H7 (cell line): Measurements from ENCODE around the gene SMARCD2. TPM values are rescaled to one million over a fixed set of nuclear protein-coding genes. Genes with fewer than 3 reads are reported as not detected.
A peak's percentile ranks its signal among the peaks of the same experiment; 100 is the strongest.
"Not testable (repeated sequence)": the region's sequence is repeated elsewhere in the genome, so short reads cannot be mapped to it uniquely, and the experiment has no call there.

Source experiments
- DNase-seq: peaks from one replicate; pipeline ENCODE4 v3.0.0; 2012
- H3K27me3 ChIP-seq: 2 replicates; pipeline ENCODE4 v1.6.0; 2011; ENCODE audit warnings: mild to moderate bottlenecking, low read length; ENCODE audit not compliant: control insufficient read depth, insufficient read depth
- H3K36me3 ChIP-seq: replicated peaks from 2 replicates; pipeline ENCODE4 v1.5.1; 2011; ENCODE audit warnings: low read length; ENCODE audit not compliant: control insufficient read depth, insufficient read depth
- H3K4me3 ChIP-seq: 2 replicates; pipeline ENCODE4 v1.5.1; 2011; ENCODE audit warnings: low read depth, mild to moderate bottlenecking, control low read depth, low read length, moderate library complexity; ENCODE audit not compliant: insufficient read depth
- total RNA-seq: library from RNA; depleted of rRNA; stranded (reverse); fragments of >200 nt; shearing (Covaris generic); gene quantifications from 2 replicates; pipeline ENCODE4 v1.2.3, GENCODE V29; 2014

SMARCD2 gene
- total RNA-seq, 1 experiment from 2014 or later: 144 TPM

DNA sequence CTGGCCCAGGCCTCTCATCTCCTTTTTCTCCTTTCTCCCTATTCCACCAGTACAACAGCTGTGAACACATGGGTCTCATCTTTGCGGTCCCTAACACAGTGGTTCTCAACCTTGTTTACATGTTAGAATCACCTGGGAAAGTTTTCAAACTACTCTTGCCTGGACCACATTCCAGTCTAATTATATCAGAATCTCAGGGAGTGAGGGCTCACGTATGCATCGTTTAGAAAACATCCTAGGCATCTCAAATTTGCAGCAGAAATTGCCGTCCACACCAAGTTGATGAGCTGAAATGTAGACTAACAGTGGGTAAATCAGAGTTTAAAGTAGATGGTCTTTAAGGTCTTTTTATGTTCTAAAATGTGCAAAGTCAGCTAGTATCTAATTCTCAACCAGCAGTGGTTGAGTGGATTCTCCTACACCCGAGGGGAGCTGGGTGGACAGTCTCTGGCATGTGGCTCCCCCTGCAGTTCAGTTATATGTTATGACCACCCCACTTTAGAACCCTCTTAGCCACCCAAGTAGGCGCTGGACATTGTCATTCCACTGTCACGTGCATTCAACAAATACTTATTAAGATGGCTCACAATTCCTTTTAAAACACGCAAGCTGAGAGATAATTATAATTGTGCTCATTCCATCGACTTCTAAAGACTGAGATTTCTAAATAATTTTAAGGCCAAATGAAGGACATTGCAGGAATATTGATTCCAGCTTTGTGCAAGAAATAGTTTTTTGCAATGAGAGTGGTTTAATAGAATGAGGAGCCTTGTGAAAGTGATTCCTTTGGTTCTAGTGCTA lies 27.2 kb upstream of the SMARCD2 start:
- H3K27me3 ChIP-seq, H3K4me3 ChIP-seq, H3K36me3 ChIP-seq, DNase-seq: not testable (repeated sequence)

DNA sequence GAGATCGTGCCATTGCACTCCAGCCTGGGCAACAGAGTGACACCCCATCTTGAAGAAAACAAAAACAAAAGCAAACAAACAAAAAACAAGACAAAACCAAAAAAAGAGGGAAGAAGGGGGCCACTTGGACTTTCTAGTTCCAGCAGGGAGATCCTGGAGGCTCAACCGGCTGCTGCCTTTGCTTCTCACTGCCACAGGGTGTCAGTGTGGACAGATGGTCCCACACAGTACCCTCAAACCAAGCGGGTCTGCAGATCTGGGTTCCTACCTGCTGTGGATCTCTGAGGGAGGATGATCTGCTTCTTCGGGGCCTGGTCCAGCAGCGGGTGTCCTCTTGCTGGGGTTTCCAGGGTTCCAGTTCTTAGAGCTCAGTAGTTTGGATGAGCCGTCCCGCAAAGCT lies 24.1 kb upstream of the SMARCD2 start:
- not testable (repeated sequence) for H3K4me3 ChIP-seq, H3K36me3 ChIP-seq, DNase-seq, H3K27me3 ChIP-seq

DNA sequence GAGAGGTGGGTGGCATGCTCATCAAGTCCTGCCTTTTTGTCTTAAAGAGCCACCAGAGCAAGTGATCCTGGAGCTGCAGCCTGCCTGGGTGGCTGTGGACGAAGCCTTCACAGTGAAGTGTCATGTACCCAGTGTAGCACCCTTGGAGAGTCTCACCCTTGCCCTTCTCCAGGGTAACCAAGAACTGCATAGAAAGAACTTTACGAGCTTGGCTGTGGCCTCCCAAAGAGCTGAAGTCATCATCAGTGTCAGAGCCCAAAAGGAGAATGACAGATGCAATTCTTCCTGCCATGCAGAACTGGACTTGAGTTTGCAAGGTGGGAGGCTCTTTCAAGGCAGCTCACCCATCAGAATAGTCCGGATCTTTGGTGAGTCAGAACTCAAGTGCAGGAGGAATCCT lies 16.8 kb upstream of the SMARCD2 start:
- Histone ChIP-seq H3K36me3 (no peaks in the 10 kb centered on the region), H3K4me3 (no peak overlapping the region), H3K27me3 (peaks cover 4% of the 10 kb centered on the region; the same call in 1 of the 2 replicates)

DNA sequence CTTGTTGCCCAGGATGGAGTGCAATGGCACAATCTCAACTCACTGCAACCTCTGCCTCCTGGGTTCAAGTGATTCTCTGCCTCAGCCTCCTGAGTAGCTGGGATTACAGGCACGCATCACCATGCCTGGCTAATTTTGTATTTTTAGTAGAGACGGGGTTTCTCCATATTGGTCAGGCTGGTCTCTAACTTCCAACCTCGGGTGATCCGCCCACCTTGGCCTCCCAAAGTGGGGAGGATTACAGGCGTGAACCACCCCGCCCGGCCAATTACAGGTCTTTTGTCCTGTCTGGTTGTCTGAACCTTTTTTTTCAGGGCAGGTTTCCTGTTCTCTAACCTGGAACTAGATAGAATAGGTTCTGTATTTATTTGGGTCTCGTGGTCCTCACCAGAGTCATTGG lies 13.9 kb upstream of the SMARCD2 start:
- not testable (repeated sequence) for H3K27me3 ChIP-seq, H3K4me3 ChIP-seq, H3K36me3 ChIP-seq, DNase-seq

More for the DNA sequence above, 16.8 kb upstream of the SMARCD2 start:
- DNase-seq: no peak

DNA sequence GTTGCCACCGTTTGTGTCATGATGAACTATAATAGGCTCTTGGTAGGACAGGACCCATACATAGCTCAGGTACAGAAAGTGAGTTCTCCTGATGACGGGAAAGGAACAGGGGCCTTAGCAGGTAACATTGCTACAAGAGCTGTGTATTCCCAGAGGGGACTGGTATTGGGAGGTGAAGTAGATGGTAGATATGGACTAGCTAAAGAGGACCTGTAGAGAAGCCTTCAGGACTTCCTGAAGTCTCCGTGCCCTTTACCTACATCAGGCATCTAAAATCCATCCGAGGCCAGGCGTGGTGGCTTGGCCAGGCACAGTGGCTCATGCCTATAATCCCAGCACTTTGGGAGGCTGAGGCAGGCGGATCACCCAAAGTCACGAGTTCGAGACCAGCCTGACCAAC lies 12.7 kb upstream of the SMARCD2 start:
- Histone ChIP-seq H3K27me3 (peaks cover 4% of the 10 kb centered on the region; the same call in 1 of the 2 replicates), H3K36me3 (no peaks in the 10 kb centered on the region), H3K4me3 (no peak overlapping the region)
- no peak for DNase-seq

DNA sequence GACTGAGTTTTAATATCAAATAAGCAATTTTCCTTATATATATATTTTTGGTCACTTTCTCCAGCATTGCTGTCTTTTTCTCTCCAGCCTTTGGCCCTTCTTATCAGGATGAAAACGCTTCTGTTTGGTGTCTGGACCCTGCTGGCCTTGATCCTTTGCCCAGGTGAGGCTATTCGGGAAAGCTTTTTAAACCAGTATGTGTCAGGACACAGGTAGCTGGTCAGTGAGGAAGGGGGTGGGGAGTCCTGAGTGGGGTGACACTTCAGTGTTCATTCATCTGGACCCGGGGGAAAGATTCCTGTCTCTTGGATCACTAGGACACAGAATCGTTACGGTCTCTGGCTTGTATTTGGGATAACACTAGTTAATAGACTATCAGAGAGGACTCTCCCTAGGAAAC lies 12.2 kb upstream of the SMARCD2 start:
- H3K36me3 ChIP-seq: no peaks in the 10 kb centered on the region
- H3K27me3 ChIP-seq: peaks cover 5% of the 10 kb centered on the region; the same call in 1 of the 2 replicates
- H3K4me3 ChIP-seq: no peak overlapping the region
- DNase-seq: no peak

DNA sequence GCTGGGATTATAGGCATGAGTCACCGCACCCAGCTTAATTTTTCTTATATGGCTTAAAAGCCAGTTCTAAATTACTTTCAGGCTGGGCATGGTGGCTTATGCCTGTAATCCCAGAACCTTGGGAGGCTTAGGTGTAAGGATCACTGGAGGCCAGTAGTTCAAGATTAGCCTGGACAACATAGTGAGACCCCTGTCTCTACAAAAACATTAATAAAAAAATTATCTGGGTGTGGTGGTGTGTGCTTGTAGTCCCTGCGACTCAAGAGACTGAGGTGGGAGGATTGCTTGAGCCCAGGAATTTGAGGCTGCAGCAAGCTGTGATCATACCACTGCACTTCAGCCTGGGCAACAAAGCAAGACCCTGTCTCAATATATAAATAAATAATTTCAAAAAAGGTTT lies 10.8 kb upstream of the SMARCD2 start:
- no peak for DNase-seq
- H3K36me3 ChIP-seq: no peaks in the 10 kb centered on the region
- H3K27me3 ChIP-seq: peaks cover 12% of the 10 kb centered on the region
- H3K4me3 ChIP-seq: no peak overlapping the region

DNA sequence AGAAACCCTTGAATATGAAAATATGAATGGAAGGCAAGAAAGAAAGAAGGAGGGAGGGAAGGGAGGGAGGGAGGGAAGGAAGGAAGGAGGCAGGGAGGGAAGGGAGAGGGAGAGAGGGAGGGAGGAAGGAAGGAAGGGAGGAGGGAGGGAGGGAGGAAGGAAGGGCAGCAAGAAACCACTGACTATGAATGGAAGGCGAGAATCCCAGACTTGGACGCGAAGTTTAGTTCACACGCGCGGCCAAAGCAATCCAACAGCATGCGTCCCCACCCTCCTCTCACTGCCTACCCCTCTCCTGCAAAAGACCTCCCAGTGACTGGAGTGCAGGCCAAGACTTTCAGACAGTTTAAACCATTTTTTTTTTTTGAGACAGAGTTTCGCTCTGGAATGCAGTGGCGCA lies 7.9 kb upstream of the SMARCD2 start:
- H3K36me3 ChIP-seq: no peaks in the 10 kb centered on the region
- DNase-seq: no peak
- no peak overlapping the region for H3K4me3 ChIP-seq
- peaks cover 18% of the 10 kb centered on the region for H3K27me3 ChIP-seq

DNA sequence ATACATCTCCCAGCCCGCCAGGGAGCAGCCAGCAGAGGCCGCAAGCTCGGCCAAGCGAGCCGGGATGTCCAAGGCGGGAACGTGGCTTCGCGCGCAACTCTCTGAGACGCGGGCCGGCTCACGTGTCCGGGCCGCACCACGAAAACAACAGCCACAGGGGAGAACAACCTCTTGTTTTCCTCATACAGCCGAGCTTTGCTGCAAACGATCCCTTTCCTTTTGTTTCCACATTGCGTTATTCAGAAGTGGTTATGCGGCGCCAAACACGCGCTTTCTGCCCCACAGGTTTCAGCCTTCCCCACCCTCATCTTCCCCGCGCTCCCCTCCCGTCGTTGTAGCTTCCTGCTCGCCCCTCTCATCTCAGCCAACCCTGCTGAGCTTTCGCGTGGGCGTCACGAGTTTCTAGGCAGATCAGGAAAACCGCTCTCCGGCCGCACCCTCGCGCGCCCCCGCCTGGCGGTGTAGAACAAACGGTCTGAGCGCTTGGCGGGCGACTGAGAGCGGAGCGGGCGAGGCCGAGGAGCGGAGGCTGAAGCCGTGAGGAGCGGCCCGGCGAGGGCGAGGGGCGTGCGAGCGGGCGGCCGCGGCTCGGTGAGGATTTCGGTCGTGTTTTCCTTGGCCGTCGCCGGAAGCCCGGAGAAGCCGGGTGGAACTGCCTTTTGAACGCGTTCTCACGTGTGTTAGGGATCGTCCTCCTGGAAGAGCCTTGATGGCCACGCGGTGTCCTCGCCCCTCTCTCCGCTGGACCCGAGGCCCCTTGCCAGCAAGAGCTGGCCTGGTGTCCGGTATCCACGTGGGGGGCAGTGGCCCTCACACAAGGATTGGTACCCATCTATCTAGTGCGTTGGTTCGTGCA lies 6.6 kb upstream of the SMARCD2 start:
- Histone ChIP-seq H3K4me3 (peak overlapping the region; percentile 25), H3K36me3 (no peaks in the 10 kb centered on the region), H3K27me3 (peaks cover 18% of the 10 kb centered on the region)
- DNase-seq: peak; percentile 98

DNA sequence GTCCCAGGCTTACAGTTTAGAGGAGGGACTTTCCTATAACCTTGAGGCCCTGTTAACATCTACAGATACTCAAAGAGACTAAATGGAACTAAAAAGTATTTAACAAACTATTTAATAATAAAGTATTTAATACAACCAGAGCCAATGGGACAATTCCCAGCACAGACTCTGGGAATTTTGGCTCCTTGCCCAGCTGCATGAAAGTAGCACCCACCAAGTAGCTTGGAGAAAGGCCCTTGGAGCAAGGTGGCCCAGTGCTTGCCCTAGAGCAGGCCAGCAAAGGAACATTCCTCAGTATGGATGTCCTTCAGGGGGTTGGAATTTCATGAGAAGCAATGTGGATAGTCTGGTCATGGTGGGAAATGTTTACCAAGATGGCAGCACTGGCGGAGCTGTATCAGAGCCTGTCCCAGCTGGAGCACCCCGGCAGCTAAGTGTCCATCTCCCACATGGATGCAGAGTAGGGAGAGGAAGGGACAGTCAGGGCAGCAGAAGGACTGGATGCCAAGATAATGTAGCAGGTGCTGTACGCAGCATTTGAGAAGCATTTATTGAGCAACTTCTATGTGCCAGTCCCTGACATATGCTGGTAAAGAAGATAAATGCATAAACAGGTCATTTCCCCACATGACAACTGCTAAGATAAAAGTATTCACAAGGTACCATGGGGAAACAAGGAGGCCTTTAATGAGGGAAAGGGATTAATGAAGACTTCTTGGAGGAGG lies 5.2 kb upstream of the SMARCD2 start:
- Histone ChIP-seq H3K27me3 (peaks cover 18% of the 10 kb centered on the region), H3K36me3 (no peaks in the 10 kb centered on the region), H3K4me3 (no peak overlapping the region)
- DNase-seq: no peak

DNA sequence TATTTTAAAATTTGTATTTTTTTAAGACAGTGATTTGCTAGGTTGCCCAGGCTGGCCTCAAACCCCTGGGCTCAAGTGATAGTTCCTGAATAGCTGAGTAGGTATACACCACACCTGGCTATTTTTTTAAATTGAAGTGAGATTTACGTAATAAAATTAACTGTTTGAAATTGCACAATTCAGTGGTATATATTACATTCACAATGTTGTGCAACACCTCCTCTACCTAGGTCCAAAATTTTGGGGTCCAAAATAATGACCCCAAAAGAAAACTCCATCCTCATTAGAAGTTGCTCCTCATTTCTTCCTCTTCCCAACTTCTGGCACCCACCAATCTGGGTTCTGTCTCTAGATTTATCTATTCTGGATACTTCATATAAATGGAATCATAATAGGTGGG lies 3.0 kb upstream of the SMARCD2 start:
- DNase-seq: peak; percentile 1
- H3K4me3 ChIP-seq: no peak overlapping the region
- peaks cover 18% of the 10 kb centered on the region for H3K27me3 ChIP-seq
- H3K36me3 ChIP-seq: no peaks in the 10 kb centered on the region

DNA sequence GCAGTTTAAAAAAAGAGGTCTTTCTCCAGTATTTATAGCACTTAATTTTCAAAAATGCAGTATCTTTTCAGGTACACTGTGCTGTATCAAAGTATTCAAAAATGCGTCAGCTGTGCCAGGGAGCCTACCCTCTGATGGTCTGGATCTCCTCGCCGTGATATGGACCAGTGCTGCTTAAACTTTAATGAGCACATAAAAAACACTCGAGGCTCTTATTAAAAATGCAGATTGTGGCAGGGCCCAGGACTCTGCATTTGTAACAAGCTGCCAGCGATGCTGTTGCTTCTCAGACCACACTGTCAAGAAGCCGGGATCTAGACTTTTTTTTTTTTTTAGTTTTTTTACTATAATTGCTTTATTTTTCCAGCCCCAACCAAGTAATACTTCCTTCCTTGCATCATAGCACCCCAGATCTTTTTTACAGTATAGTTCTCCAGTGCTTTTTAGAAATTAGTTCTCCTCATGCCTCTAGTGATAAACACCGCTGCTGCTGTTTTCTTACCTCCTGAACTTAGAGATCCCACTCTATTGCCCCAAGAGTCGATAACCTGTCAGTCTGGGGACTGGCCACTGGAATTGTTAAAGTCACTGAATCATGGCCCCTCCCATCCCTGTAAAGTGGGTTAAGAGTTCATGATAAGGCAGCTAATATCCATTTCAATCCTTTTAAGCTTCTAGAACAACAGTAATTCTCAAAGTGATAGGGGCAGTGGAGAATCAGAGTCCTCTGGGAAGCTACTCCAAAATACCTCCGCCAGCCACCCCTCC lies 1.6 kb upstream of the SMARCD2 start:
- DNase-seq: no peak
- H3K36me3 ChIP-seq: no peaks in the 10 kb centered on the region
- H3K4me3 ChIP-seq: no peak overlapping the region; the same call in 1 of the 2 replicates
- peaks cover 12% of the 10 kb centered on the region for H3K27me3 ChIP-seq

DNA sequence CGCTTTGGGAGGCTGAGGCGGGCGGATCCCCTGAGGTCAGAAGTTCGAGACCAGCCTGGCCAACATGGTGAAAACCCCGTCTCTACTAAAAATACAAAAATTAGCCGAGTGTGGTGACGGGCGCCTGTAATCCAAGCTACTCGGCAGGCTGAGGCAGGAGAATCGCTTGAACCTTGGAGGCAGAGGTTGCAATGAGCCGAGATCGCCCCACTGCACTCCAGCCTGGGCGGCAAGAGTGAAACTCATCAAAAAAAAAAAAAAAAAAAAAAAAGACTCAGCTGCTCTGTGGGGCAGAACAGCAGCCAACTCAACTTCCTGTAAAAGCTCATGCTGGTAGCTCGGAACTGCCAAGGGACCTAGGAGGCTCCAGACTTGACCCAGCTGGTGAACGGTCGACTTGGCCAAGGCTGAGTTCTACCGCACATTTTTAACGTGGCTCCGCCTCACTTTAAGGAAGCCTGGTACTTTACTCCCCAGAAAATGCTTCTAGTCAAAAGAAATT lies 953 bp upstream of the SMARCD2 start:
- not testable (repeated sequence) for H3K36me3 ChIP-seq, H3K27me3 ChIP-seq
- peak; percentile 19 for DNase-seq
- H3K4me3 ChIP-seq: peak overlapping the region; percentile 69

DNA sequence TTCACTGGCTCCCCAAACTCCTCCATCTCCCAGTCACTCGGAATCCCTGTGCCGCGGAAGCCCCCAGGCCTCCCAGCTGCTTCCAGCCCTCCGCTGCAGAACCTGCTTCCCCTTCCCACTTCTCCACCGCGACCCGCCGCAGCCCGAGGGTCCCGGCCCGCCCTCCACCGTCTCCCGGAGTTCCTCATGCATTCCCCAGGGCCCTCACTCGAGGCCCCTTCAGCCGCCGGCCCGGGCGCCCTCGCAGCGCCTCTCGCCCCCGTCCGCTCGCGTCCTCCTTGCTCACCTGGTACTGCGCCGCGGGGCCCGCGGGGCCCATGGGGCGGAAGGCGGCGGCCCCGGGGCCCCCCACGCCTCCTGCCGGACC lies 329 bp downstream of the SMARCD2 start:
- DNase-seq: no peak
- Histone ChIP-seq H3K36me3 (no peaks in the 10 kb centered on the region), H3K27me3 (no peaks in the 10 kb centered on the region), H3K4me3 (peak overlapping the region; percentile 78)
